Hepatocyte (in vitro differentiated cells): ENCODE results near the gene ZBTB7B.

Experiments
- CTCF ChIP-seq: fragments of 200-600 bp; sonication (generic); IDR thresholded peaks from 2 replicates; pipeline ENCODE4 v1.5.1; 2016; ENCODE audit warnings: antibody characterized with exemption, mild to moderate bottlenecking; ENCODE audit not compliant: poor library complexity
- EZH2phosphoT487 ChIP-seq: fragments of 200-600 bp; sonication (generic); IDR thresholded peaks from one replicate; pipeline ENCODE4 v1.6.1; 2018; ENCODE audit warnings: antibody characterized with exemption, mild to moderate bottlenecking, low read depth, moderate library complexity; ENCODE audit not compliant: unreplicated experiment, severe bottlenecking

GRCh38 chr1:155014709-155015508 lies 12.3 kb downstream of the ZBTB7B start:
- TF ChIP-seq CTCF = no peak
- no peak for TF ChIP-seq EZH2phosphoT487
